HepG2 (cell line): Measurements from ENCODE around the gene SIGLEC10. TPM values are rescaled to one million over a fixed set of nuclear protein-coding genes. Genes with fewer than 3 reads are reported as not detected.

Source experiments
- ARNT2 ChIP-seq: sonication (generic); formaldehyde crosslinking; IDR thresholded peaks from 2 replicates; pipeline ENCODE4 v1.8.0; 2022; ENCODE audit warnings: mild to moderate bottlenecking, low read depth, missing genetic modification reagents, moderate library complexity
- CCDC6 ChIP-seq: sonication (generic); formaldehyde crosslinking; IDR thresholded peaks from 2 replicates; pipeline ENCODE4 v1.8.1; 2022; ENCODE audit warnings: mild to moderate bottlenecking, missing genetic modification reagents, moderate library complexity
- CHCHD3 ChIP-seq: sonication (generic); formaldehyde crosslinking; IDR thresholded peaks from 2 replicates; pipeline ENCODE4 v1.8.0; 2022; ENCODE audit warnings: mild to moderate bottlenecking, missing genetic modification reagents, moderate library complexity
- DR1 ChIP-seq: sonication (generic); formaldehyde crosslinking; IDR thresholded peaks from 2 replicates; pipeline ENCODE4 v1.8.0; 2021; ENCODE audit warnings: mild to moderate bottlenecking, missing genetic modification reagents, inconsistent platforms
- HOXA7 ChIP-seq: sonication (generic); formaldehyde crosslinking; IDR thresholded peaks from 2 replicates; pipeline ENCODE4 v1.8.1; 2022; ENCODE audit warnings: mild to moderate bottlenecking, missing genetic modification reagents, moderate library complexity
- KAT8 ChIP-seq: IDR thresholded peaks from 2 replicates; pipeline ENCODE4 v1.6.1; 2016; ENCODE audit warnings: missing genetic modification reagents, missing compliant biosample characterization
- KLF12 ChIP-seq: sonication (generic); formaldehyde crosslinking; IDR thresholded peaks from 2 replicates; pipeline ENCODE4 v1.4.0; 2020; ENCODE audit warnings: missing genetic modification reagents, borderline replicate concordance
- MXD4 ChIP-seq: IDR thresholded peaks from 2 replicates; pipeline ENCODE4 v1.6.1; 2016; ENCODE audit warnings: mild to moderate bottlenecking, missing biosample characterization, missing genetic modification reagents
- NFKB2 ChIP-seq: sonication (generic); formaldehyde crosslinking; IDR thresholded peaks from 2 replicates; pipeline ENCODE4 v1.4.0; 2020; ENCODE audit warnings: missing genetic modification reagents, borderline replicate concordance
- SRY ChIP-seq: sonication (generic); formaldehyde crosslinking; IDR thresholded peaks from 2 replicates; pipeline ENCODE4 v1.8.0; 2022; ENCODE audit warnings: mild to moderate bottlenecking, missing genetic modification reagents
- SSRP1 ChIP-seq: IDR thresholded peaks from 2 replicates; pipeline ENCODE4 v1.6.1; 2016; ENCODE audit warnings: control low read depth
- ZMYM4 ChIP-seq: sonication (generic); formaldehyde crosslinking; IDR thresholded peaks from 2 replicates; pipeline ENCODE4 v1.8.1; 2023; ENCODE audit warnings: mild to moderate bottlenecking, missing genetic modification reagents
- ZNF512B ChIP-seq: sonication (generic); formaldehyde crosslinking; IDR thresholded peaks from 2 replicates; pipeline ENCODE4 v1.5.1; 2020; ENCODE audit warnings: missing genetic modification reagents, mild to moderate bottlenecking, borderline replicate concordance
- ZNF546 ChIP-seq: sonication (generic); formaldehyde crosslinking; conservative IDR thresholded peaks from 2 replicates; pipeline ENCODE4 v1.8.1; 2023; ENCODE audit warnings: mild to moderate bottlenecking, missing genetic modification reagents
- ZNF597 ChIP-seq: sonication (generic); formaldehyde crosslinking; IDR thresholded peaks from 2 replicates; pipeline ENCODE4 v1.5.0; 2020; ENCODE audit warnings: missing genetic modification reagents
- polyA plus RNA-seq, 8 experiments: library from polyadenylated mRNA; depleted of rRNA in 3 of 8; stranded (reverse) in 7 of 8; unstranded in 1 of 8; fragments of >200 nt; fragmentation: Illumina TruSeq in 4 of 8; extraction: Trizol in 4 of 8; gene quantifications; 2 replicates each; pipeline versions ENCODE4 v1.2.1 to v1.2.3, GENCODE V29; 2011 to 2016; ENCODE audit warnings: low read depth in 4 of 8, missing spikeins in 1 of 8, mixed read lengths in 1 of 8; ENCODE audit not compliant: insufficient read depth in 1 of 8
- total RNA-seq, 5 experiments: library from RNA; depleted of rRNA; stranded (reverse); fragments of >200 nt; fragmentation: Illumina TruSeq; extraction: Trizol; gene quantifications; 2 replicates each; pipeline ENCODE4 v1.2.3, GENCODE V29; 2016; ENCODE audit warnings: low read depth in 1 of 5
- TF ChIP-seq, protein P1 (sequence below): sonication (generic); formaldehyde crosslinking; IDR thresholded peaks from 2 replicates; pipeline ENCODE4 v1.5.0; 2020; ENCODE audit warnings: mild to moderate bottlenecking, missing genetic modification reagents, borderline replicate concordance
- TF ChIP-seq, protein P2 (sequence below): sonication (generic); formaldehyde crosslinking; IDR thresholded peaks from 2 replicates; pipeline ENCODE4 v1.5.0; 2020; ENCODE audit warnings: missing genetic modification reagents

SIGLEC10 gene
- total and polyA plus RNA-seq, 2 of the 13 experiments (the other 11 are each of a cell fraction or from before 2014, with no cell fraction given): not detected

DNA sequence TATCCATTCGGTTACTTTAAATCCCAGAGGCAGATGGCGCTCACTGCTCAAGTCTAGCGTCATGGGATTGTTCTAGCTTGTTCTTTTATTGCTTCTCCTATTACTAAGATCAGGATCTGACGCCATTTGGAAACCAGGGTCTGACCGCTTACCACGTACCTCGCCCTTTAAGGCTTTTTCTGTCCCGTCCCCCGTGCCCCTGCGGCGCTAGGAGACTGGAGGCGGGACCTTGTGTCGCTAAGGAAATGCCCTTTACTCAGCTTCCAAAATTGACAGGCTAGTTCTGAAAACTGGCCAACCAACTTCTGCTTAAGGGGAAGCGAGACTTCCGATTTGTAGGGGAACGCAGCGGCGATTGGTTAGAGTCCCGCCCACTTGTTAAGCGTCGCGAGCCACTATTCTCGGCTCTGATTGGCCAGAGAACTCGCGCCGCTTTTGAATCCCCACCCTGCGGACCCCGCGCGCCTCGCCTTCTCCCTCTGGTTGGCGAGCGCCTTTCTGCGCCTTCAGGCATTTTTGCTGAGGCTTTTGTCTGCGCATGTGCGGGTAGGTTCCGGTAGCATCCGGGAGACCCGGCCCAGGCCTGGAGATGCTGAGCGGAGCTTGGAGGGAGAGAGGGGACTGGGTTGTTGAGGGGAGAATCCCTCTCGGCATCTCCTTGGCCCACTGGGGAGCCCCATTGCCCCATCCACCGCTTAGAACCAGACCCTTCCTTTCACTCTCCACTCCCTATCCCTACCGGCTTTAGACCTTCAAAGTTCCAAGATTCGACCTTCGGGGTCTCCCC is 23.2 kb downstream of the SIGLEC10 start (continued):
- TF ChIP-seq ARNT2 (CRISPR knock-in tag) (peak; percentile 93), MXD4 (CRISPR knock-in tag) (peak; percentile 65), ZNF597 (no peak), ZNF546 (CRISPR knock-in tag) (no peak), NFKB2 (peak; percentile 56; the same call in 1 of the 2 replicates), CHCHD3 (CRISPR knock-in tag) (0 out of 2 replicates have a peak, but pooled peaks have one; percentile 19), CCDC6 (peak; percentile 85; the same call in 1 of the 2 replicates), HOXA7 (no peak), KLF12 (peak; percentile 65; the same call in 1 of the 2 replicates), KAT8 (CRISPR knock-in tag) (peak; percentile 74), SSRP1 (no peak), SRY (CRISPR knock-in tag) (no peak), ZNF512B (CRISPR knock-in tag) (no peak), DR1 (peak; percentile 80; the same call in 1 of the 2 replicates), ZMYM4 (CRISPR knock-in tag) (peak; percentile 84; the same call in 1 of the 2 replicates)
- TF ChIP-seq, protein P1, sequence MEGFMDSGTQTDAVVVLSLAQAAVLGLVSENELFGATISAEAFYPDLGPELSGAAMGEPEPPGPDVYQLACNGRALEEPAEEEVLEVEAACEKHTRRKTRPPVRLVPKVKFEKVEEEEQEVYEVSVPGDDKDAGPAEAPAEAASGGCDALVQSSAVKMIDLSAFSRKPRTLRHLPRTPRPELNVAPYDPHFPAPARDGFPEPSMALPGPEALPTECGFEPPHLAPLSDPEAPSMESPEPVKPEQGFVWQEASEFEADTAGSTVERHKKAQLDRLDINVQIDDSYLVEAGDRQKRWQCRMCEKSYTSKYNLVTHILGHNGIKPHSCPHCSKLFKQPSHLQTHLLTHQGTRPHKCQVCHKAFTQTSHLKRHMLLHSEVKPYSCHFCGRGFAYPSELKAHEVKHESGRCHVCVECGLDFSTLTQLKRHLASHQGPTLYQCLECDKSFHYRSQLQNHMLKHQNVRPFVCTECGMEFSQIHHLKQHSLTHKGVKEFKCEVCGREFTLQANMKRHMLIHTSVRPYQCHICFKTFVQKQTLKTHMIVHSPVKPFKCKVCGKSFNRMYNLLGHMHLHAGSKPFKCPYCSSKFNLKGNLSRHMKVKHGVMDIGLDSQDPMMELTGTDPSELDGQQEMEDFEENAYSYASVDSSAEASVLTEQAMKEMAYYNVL: peak; percentile 16; the same call in 1 of the 2 replicates
- TF ChIP-seq, protein P2, sequence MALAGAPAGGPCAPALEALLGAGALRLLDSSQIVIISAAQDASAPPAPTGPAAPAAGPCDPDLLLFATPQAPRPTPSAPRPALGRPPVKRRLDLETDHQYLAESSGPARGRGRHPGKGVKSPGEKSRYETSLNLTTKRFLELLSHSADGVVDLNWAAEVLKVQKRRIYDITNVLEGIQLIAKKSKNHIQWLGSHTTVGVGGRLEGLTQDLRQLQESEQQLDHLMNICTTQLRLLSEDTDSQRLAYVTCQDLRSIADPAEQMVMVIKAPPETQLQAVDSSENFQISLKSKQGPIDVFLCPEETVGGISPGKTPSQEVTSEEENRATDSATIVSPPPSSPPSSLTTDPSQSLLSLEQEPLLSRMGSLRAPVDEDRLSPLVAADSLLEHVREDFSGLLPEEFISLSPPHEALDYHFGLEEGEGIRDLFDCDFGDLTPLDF (CRISPR knock-in tag): peak; percentile 98
